Activated naive CD8-positive, alpha-beta T cell treated with anti-CD3 and anti-CD28 coated beads, Interleukin-2, amount 50 U/mL, for 24 hours (primary cell): ENCODE measurements around the gene POLR1C.
A peak's percentile ranks its signal among the peaks of the same experiment; 100 is the strongest.
"Not testable (repeated sequence)": the region's sequence is repeated elsewhere in the genome, so short reads cannot be mapped to it uniquely, and the experiment has no call there.

Source experiments
- ATAC-seq: fragments of 150-1000 bp; cut with Tn5 transposase; one replicate; pipeline ENCODE4 v1.10.0; 2021
- DNase-seq: peaks from one replicate; pipeline ENCODE4 v3.0.0; 2021
- H3K27ac Mint-ChIP-seq: one replicate; pipeline ENCODE4 v1.8.0; 2021; ENCODE audit warnings: mild to moderate bottlenecking, mixed read lengths
- H3K27me3 Mint-ChIP-seq: one replicate; pipeline ENCODE4 v1.8.0; 2021; ENCODE audit warnings: mixed read lengths
- H3K36me3 Mint-ChIP-seq: one replicate; pipeline ENCODE4 v1.8.0; 2021; ENCODE audit warnings: low read depth, mixed read lengths
- H3K4me1 Mint-ChIP-seq: one replicate; pipeline ENCODE4 v1.8.0; 2021; ENCODE audit warnings: mixed read lengths
- H3K4me3 Mint-ChIP-seq: one replicate; pipeline ENCODE4 v1.8.0; 2021; ENCODE audit warnings: mild to moderate bottlenecking, moderate library complexity, mixed read lengths
- H3K9me3 Mint-ChIP-seq: one replicate; pipeline ENCODE4 v1.8.0; 2021; ENCODE audit warnings: mixed read lengths

Gene POLR1C

GRCh38 chr6:43516697-43517504, at the start of gene POLR1C, which contains the start of gene YIPF3:
POLR1C (plus strand) TSS chr6:43517089; CDS start chr6:43517110, 21 bp downstream.
YIPF3 (minus strand) TSS chr6:43516926; CDS start chr6:43516807, 119 bp downstream.
- Mint-ChIP-seq H3K27me3 (no peaks in the 10 kb centered on the region), H3K36me3 (peaks cover 16% of the 10 kb centered on the region), H3K4me3 (no peak within 1 kb of the TSS), H3K4me1 (peaks cover 28% of the 10 kb centered on the region), H3K9me3 (no peaks in the 10 kb centered on the region), H3K27ac (no peak within 1 kb of the TSS)
- ATAC-seq (peak; percentile 89), DNase-seq (peak; percentile 97)

- DNase-seq, H3K4me1 Mint-ChIP-seq, H3K9me3 Mint-ChIP-seq, H3K36me3 Mint-ChIP-seq, H3K4me3 Mint-ChIP-seq, H3K27ac Mint-ChIP-seq, ATAC-seq: not testable (repeated sequence)
- peaks cover 20% of the 10 kb centered on the region for H3K27me3 Mint-ChIP-seq
Measured at GRCh38 chr6:43467265-43467664, 49.6 kb upstream of the POLR1C start.

- Mint-ChIP-seq H3K4me1 (peaks cover 2% of the 10 kb centered on the region), H3K9me3 (no peaks in the 10 kb centered on the region), H3K27me3 (peaks cover 15% of the 10 kb centered on the region), H3K36me3 (no peaks in the 10 kb centered on the region), H3K27ac (no peak overlapping the region), H3K4me3 (no peak overlapping the region)
- no peak for ATAC-seq
- DNase-seq, result no peak
Measured at GRCh38 chr6:43467752-43468151, 49.1 kb upstream of the POLR1C start.

GRCh38 chr6:43468240-43468639, 48.6 kb upstream of the POLR1C start:
- Mint-ChIP-seq H3K27ac (no peak overlapping the region), H3K27me3 (peaks cover 17% of the 10 kb centered on the region), H3K36me3 (no peaks in the 10 kb centered on the region)

GRCh38 chr6:43468748-43469681, 47.9 kb upstream of the POLR1C start:
- no peaks in the 10 kb centered on the region for H3K36me3 Mint-ChIP-seq
- no peaks in the 10 kb centered on the region for H3K9me3 Mint-ChIP-seq
- ATAC-seq (no peak), DNase-seq (no peak)
- H3K27me3 Mint-ChIP-seq, result peaks cover 17% of the 10 kb centered on the region
- no peak overlapping the region for H3K4me3 Mint-ChIP-seq
- H3K27ac Mint-ChIP-seq, result no peak overlapping the region
- H3K4me1 Mint-ChIP-seq, result peaks cover 2% of the 10 kb centered on the region

More at GRCh38 chr6:43468240-43468639, 48.6 kb upstream of the POLR1C start:
- no peaks in the 10 kb centered on the region for H3K9me3 Mint-ChIP-seq
- H3K4me3 Mint-ChIP-seq, result no peak overlapping the region
- no peak for ATAC-seq
- H3K4me1 Mint-ChIP-seq, result peaks cover 2% of the 10 kb centered on the region
- no peak for DNase-seq

- no peaks in the 10 kb centered on the region for H3K36me3 Mint-ChIP-seq
- DNase-seq (no peak), ATAC-seq (no peak)
- no peaks in the 10 kb centered on the region for H3K9me3 Mint-ChIP-seq
- peaks cover 2% of the 10 kb centered on the region for H3K4me1 Mint-ChIP-seq
- H3K4me3 Mint-ChIP-seq, result no peak overlapping the region
- H3K27me3 Mint-ChIP-seq, result peaks cover 17% of the 10 kb centered on the region
- no peak overlapping the region for H3K27ac Mint-ChIP-seq
Measured at GRCh38 chr6:43469947-43470346, 46.9 kb upstream of the POLR1C start.

- Mint-ChIP-seq H3K4me1 (peaks cover 2% of the 10 kb centered on the region), H3K36me3 (no peaks in the 10 kb centered on the region), H3K27me3 (peaks cover 17% of the 10 kb centered on the region), H3K27ac (no peak overlapping the region), H3K9me3 (no peaks in the 10 kb centered on the region), H3K4me3 (no peak overlapping the region)
- ATAC-seq (no peak), DNase-seq (no peak)
Measured at GRCh38 chr6:43471399-43471798, 45.5 kb upstream of the POLR1C start.

- Mint-ChIP-seq H3K27me3 (peaks cover 11% of the 10 kb centered on the region), H3K4me3 (no peak overlapping the region), H3K4me1 (peaks cover 9% of the 10 kb centered on the region), H3K36me3 (no peaks in the 10 kb centered on the region), H3K27ac (no peak overlapping the region), H3K9me3 (no peaks in the 10 kb centered on the region)
- no peak for DNase-seq
- ATAC-seq, result no peak
Measured at GRCh38 chr6:43472515-43472914, 44.4 kb upstream of the POLR1C start.

GRCh38 chr6:43475516-43475915, 41.4 kb upstream of the POLR1C start:
- ATAC-seq (no peak), DNase-seq (no peak)
- H3K9me3 Mint-ChIP-seq, result no peaks in the 10 kb centered on the region
- peaks cover 33% of the 10 kb centered on the region for H3K4me1 Mint-ChIP-seq
- H3K27me3 Mint-ChIP-seq, result peaks cover 2% of the 10 kb centered on the region
- H3K36me3 Mint-ChIP-seq, result no peaks in the 10 kb centered on the region
- H3K27ac Mint-ChIP-seq, result no peak overlapping the region
- H3K4me3 Mint-ChIP-seq, result no peak overlapping the region

GRCh38 chr6:43476746-43477145, 40.1 kb upstream of the POLR1C start:
- peak overlapping the region; percentile 92 for H3K4me3 Mint-ChIP-seq
- peaks cover 2% of the 10 kb centered on the region for H3K27me3 Mint-ChIP-seq
- H3K27ac Mint-ChIP-seq, result peak overlapping the region; percentile 79
- peaks cover 2% of the 10 kb centered on the region for H3K36me3 Mint-ChIP-seq
- no peak for ATAC-seq
- H3K4me1 Mint-ChIP-seq, result peaks cover 40% of the 10 kb centered on the region
- H3K9me3 Mint-ChIP-seq, result no peaks in the 10 kb centered on the region
- no peak for DNase-seq

GRCh38 chr6:43477235-43478007, 39.5 kb upstream of the POLR1C start, which contains the start of gene TJAP1:
TJAP1 (plus strand) TSS chr6:43477570; CDS start chr6:43499002, 21,432 bp downstream.
- ATAC-seq (peak; percentile 99), DNase-seq (peak; percentile 100)
- Mint-ChIP-seq H3K27ac (peak within 1 kb of the TSS; percentile 79), H3K36me3 (peaks cover 4% of the 10 kb centered on the region), H3K27me3 (peaks cover 2% of the 10 kb centered on the region), H3K9me3 (no peaks in the 10 kb centered on the region), H3K4me1 (peaks cover 46% of the 10 kb centered on the region), H3K4me3 (peak within 1 kb of the TSS; percentile 92)

GRCh38 chr6:43478008-43478372, 38.9 kb upstream of the POLR1C start:
- Mint-ChIP-seq H3K9me3 (no peaks in the 10 kb centered on the region), H3K4me3 (peak overlapping the region; percentile 92), H3K27me3 (peaks cover 2% of the 10 kb centered on the region), H3K36me3 (peaks cover 4% of the 10 kb centered on the region), H3K27ac (peak overlapping the region; percentile 79), H3K4me1 (peaks cover 46% of the 10 kb centered on the region)
- DNase-seq (no peak), ATAC-seq (no peak)

- Mint-ChIP-seq H3K9me3 (no peaks in the 10 kb centered on the region), H3K4me3 (no peak overlapping the region), H3K4me1 (peaks cover 48% of the 10 kb centered on the region), H3K27me3 (no peaks in the 10 kb centered on the region), H3K36me3 (peaks cover 4% of the 10 kb centered on the region), H3K27ac (peak overlapping the region; percentile 11)
- DNase-seq, result no peak
- ATAC-seq, result no peak
Measured at GRCh38 chr6:43481075-43481474, 35.8 kb upstream of the POLR1C start.
